DOHH2 (cell line): ENCODE measurements around the gene MMP8.

Experiments
- EZH2phosphoT487 ChIP-seq: fragments of 200-600 bp; sonication (generic); IDR thresholded peaks from 2 replicates; pipeline ENCODE4 v1.6.1; 2017; ENCODE audit warnings: borderline replicate concordance, mild to moderate bottlenecking, antibody characterized with exemption, low read length, moderate library complexity, mixed read lengths
- TF ChIP-seq, protein P1 (sequence below): fragments of 200-600 bp; sonication (generic); IDR thresholded peaks from one replicate; pipeline ENCODE4 v1.5.1; 2014; ENCODE audit warnings: antibody characterized with exemption, mild to moderate bottlenecking, low read depth, low read length; ENCODE audit not compliant: poor library complexity, severe bottlenecking

DNA sequence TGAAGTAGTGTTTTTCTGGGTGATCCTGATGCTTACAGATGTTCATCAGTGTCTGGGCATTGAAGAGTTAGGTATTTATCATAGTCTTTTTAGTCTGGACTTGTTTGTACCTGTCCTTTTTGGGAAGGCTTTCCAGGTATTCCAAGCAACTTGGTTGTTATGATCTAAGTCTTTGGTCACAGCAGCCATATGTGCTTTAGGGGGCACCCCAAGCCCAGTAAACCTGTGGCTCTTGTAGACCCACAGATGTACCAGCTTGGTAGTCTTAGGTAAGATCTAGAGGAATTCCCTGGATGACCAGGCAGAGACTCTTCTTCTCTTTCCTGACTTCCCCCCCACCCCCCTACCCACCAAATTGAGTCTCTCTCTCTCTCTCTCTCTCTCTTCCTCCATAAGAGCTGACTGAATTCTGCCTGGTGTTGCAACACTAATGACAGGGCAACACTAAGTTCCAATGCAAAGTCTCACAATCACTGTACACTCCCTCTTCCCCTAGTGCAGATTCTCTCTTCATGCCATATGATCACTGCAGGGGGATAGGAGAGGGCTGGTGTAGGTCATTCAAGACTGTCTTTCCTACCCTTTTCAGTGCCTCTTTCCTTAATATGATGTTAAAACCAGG lies 24.5 kb upstream of the MMP8 start:
- TF ChIP-seq, protein P1, sequence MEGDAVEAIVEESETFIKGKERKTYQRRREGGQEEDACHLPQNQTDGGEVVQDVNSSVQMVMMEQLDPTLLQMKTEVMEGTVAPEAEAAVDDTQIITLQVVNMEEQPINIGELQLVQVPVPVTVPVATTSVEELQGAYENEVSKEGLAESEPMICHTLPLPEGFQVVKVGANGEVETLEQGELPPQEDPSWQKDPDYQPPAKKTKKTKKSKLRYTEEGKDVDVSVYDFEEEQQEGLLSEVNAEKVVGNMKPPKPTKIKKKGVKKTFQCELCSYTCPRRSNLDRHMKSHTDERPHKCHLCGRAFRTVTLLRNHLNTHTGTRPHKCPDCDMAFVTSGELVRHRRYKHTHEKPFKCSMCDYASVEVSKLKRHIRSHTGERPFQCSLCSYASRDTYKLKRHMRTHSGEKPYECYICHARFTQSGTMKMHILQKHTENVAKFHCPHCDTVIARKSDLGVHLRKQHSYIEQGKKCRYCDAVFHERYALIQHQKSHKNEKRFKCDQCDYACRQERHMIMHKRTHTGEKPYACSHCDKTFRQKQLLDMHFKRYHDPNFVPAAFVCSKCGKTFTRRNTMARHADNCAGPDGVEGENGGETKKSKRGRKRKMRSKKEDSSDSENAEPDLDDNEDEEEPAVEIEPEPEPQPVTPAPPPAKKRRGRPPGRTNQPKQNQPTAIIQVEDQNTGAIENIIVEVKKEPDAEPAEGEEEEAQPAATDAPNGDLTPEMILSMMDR, result no peak
- no peak for TF ChIP-seq EZH2phosphoT487
